HUES48 (cell line): Measurements from ENCODE around the gene ADRM1.

Source experiments
- H3K27ac ChIP-seq: one replicate; pipeline ENCODE4 v1.7.0; 2013; ENCODE audit warnings: low read depth, low read length, inconsistent platforms
- H3K27me3 ChIP-seq: 2 replicates; pipeline ENCODE4 v1.6.1; 2013; ENCODE audit warnings: mild to moderate bottlenecking, low read length; ENCODE audit not compliant: control insufficient read depth, insufficient read depth
- H3K36me3 ChIP-seq: 2 replicates; pipeline ENCODE4 v1.6.1; 2013; ENCODE audit warnings: low read length; ENCODE audit not compliant: control insufficient read depth, insufficient read depth
- H3K4me1 ChIP-seq: 2 replicates; pipeline ENCODE4 v1.6.1; 2013; ENCODE audit warnings: mild to moderate bottlenecking, low read length; ENCODE audit not compliant: control insufficient read depth, insufficient read depth
- H3K4me3 ChIP-seq: 2 replicates; pipeline ENCODE4 v1.5.1; 2013; ENCODE audit warnings: mild to moderate bottlenecking, low read depth, low read length
- H3K9ac ChIP-seq: 2 replicates; pipeline ENCODE4 v1.6.1; 2013; ENCODE audit warnings: mild to moderate bottlenecking, low read depth, low read length, moderate library complexity
- H3K9me3 ChIP-seq: 2 replicates; pipeline ENCODE4 v1.6.1; 2013; ENCODE audit warnings: low read length; ENCODE audit not compliant: control insufficient read depth, insufficient read depth

Gene ADRM1

DNA sequence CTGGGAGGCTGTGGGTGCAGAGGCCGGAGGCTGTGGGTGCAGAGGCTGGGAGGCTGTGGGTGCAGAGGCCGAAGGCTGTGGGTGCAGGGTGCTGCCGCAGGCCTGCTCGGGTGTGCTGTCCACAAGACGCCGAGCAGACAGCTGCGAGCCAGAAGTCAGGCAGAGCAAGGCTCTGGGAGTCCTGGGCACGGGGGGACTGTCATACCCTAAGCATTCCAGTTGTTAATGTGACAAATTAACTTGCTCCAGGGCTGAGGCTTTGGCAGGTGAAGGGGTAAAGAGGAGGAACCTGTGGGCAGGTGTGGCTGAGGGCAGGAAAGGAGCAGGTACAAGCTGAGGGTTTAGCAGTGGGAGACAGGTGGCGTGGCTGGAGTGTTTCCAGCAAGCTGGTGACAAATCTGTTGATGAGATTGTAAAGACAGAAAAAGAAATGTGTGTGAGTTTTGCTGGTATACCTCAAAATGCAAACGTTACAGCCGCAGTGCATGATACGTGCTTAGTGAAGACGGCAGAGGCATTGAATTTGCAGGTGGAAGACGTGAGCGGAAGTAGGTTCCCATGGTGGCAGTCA, 14.2 kb upstream of the ADRM1 start:
- H3K4me1 ChIP-seq, result no peaks in the 10 kb centered on the region
- H3K9me3 ChIP-seq, result no peaks in the 10 kb centered on the region
- peaks cover 66% of the 10 kb centered on the region for H3K36me3 ChIP-seq

DNA sequence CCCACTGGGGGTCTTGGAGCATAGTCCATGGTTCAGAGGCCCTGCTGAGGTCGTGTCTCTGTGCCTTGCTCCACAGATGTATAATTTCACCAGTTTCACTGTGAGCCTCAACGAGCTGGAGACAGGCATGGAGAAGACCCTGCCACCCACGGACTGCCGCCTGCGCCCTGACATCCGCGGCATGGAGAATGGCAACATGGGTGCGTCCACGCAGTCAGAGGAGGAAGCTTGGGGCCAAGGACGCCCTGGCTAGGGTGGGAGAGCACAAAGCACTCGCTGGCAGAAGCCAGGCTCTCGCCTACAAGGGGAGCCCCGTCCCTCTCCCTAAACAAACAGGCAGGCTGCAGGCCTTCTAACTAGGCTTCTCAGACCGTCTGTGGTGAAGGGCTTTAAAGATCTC, 13.7 kb upstream of the ADRM1 start:
- Histone ChIP-seq H3K27ac (no peak overlapping the region), H3K9ac (no peak overlapping the region), H3K4me3 (no peak overlapping the region), H3K36me3 (peaks cover 66% of the 10 kb centered on the region), H3K4me1 (no peaks in the 10 kb centered on the region), H3K27me3 (no peaks in the 10 kb centered on the region), H3K9me3 (no peaks in the 10 kb centered on the region)

More for the DNA sequence above, 14.2 kb upstream of the ADRM1 start:
- no peak overlapping the region for H3K4me3 ChIP-seq
- H3K27me3 ChIP-seq, result no peaks in the 10 kb centered on the region
- no peak overlapping the region for H3K9ac ChIP-seq
- no peak overlapping the region for H3K27ac ChIP-seq

DNA sequence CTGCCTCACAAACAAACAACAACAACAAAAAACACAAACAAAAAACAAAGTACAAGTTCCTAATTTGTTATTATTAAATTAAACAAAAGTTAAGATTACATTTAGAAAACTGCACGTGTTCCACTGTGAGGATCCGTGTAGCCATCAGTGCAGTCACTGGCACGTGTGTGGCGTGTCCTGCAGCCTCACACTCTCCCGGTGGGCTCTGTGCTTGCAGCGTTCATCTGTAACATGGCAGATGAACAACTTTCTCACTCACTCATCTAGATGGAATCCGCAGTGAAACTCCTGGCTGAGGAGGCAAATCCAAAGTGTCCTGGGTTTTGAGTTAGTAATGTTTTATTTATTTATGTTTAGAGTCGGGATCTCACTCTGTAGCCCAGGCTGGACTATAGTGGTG, 12.9 kb upstream of the ADRM1 start:
- Histone ChIP-seq H3K27ac (no peak overlapping the region), H3K27me3 (no peaks in the 10 kb centered on the region), H3K4me1 (no peaks in the 10 kb centered on the region), H3K36me3 (peaks cover 68% of the 10 kb centered on the region), H3K4me3 (no peak overlapping the region), H3K9me3 (no peaks in the 10 kb centered on the region), H3K9ac (no peak overlapping the region)

DNA sequence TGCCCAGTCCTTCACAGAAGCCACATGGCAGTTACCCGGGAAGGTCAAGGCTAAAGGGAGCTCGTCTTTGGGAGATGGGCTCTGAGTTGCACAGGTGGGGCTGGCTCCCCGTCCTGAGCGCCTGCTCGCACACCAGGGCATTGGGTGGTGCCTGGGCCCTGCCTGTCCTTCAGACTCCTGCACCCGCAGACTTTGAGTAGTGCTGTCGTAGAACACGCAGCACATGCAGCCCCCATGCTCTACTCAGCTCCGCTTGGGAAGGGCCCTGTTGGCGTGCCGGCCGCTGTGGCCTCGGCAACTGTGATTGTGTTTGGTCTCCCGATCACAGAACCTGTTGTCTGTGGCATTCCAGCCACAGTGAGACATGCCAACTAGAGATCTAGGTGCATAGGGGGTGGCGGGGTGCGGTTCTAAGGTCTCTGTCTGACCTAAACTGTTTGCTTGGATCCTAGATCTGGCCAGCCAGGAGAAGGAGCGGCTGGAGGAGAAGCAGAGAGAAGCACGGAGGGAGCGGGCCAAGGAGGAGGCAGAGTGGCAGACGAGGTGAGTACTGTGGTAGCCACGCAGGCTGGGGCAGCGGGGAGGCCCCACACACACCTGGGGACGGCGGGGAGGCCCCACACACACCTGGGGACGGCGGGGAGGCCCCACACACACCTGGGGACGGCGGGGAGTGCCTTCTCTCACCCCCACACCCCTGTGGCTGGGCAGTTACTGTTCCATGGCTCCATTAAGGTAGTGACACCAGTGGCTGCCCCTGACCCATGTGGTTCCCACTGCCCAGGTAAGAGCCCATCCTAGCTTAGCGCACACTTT, 11.3 kb upstream of the ADRM1 start:
- Histone ChIP-seq H3K4me1 (no peaks in the 10 kb centered on the region), H3K4me3 (no peak overlapping the region)

DNA sequence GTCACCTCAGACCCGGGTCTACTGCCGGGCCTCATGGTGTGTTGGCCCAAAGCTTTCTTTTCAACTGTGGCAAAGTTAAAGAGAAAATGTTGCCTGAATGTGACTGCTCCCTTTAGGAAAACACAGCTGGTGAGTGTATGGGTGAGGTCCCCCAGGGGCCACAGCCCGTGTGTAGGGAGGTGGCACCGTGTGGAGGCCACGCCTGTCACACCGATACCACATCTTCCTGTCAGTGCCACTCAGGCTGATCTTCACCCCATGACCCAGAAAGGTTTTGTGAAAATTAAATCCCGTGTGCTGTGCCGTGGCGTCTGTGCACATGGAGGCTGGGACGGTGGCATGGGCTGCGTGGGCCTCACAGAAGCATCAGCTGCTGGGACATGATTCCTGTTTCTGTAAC, 10.7 kb upstream of the ADRM1 start:
- H3K36me3 ChIP-seq, result peaks cover 68% of the 10 kb centered on the region
- H3K9ac ChIP-seq, result no peak overlapping the region
- H3K4me1 ChIP-seq, result no peaks in the 10 kb centered on the region
- no peak overlapping the region for H3K4me3 ChIP-seq
- no peaks in the 10 kb centered on the region for H3K9me3 ChIP-seq
- H3K27ac ChIP-seq, result no peak overlapping the region
- no peaks in the 10 kb centered on the region for H3K27me3 ChIP-seq

More for the DNA sequence above, 11.3 kb upstream of the ADRM1 start:
- no peaks in the 10 kb centered on the region for H3K27me3 ChIP-seq
- H3K9me3 ChIP-seq, result no peaks in the 10 kb centered on the region
- H3K36me3 ChIP-seq, result peaks cover 67% of the 10 kb centered on the region
- H3K9ac ChIP-seq, result no peak overlapping the region
- no peak overlapping the region for H3K27ac ChIP-seq

DNA sequence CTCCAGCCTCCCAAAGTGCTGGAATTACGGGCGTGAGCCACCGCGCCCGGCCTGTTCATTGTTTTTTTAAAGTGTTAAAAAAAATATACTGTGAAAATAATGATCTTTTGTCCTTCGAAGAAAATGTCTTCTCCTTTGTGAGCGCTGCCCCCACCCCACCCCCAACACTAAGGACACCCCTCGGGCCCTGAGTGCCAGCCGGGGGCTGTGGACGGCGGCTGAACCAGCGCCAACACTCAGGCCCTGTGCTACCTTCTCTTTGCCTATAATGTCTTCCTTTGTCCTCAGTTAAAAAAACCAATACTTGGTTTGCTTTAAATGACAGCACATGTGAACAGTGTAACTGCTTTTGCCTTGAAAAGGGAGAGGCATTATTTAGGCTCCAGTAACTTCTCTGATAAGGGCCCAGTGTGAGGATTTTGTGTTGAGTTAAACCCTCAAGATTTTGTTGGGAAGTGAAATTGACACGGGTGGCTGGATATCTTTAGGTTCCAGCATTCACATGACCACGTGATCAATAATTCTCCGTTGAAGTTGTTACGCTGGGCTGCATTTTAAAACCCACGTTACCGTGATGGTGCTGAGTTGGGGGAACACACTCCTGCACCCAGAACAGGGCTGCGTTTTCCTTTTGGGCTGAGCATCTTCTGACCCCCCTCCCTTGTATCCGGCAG, 9.5 kb upstream of the ADRM1 start:
- peaks cover 63% of the 10 kb centered on the region for H3K36me3 ChIP-seq
- no peaks in the 10 kb centered on the region for H3K27me3 ChIP-seq
- H3K9me3 ChIP-seq, result no peaks in the 10 kb centered on the region
- no peak overlapping the region for H3K4me3 ChIP-seq
- no peak overlapping the region for H3K9ac ChIP-seq
- no peak overlapping the region for H3K27ac ChIP-seq
- H3K4me1 ChIP-seq, result no peaks in the 10 kb centered on the region

DNA sequence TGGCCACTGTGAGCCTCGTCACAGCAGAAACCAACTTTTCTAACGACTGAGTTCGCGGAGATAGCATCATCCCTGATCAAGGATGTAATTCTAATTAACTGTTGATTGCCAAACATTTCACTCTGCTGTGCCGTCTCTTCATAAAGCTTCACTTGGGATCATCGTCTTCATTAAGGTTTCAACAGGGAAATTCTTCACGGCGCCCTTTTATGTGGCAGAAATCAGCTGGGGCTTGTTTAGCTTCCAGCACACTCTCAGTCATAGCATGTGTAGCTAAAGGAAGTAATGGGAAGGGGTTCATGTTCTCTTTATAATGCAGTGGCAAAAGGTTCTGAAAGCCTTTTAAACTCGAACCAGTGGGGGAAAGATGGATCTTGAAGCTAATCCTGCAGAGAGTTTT, 8.9 kb upstream of the ADRM1 start:
- Histone ChIP-seq H3K9me3 (no peaks in the 10 kb centered on the region), H3K27ac (no peak overlapping the region), H3K27me3 (no peaks in the 10 kb centered on the region), H3K4me3 (no peak overlapping the region), H3K36me3 (peaks cover 58% of the 10 kb centered on the region), H3K9ac (no peak overlapping the region), H3K4me1 (no peaks in the 10 kb centered on the region)

DNA sequence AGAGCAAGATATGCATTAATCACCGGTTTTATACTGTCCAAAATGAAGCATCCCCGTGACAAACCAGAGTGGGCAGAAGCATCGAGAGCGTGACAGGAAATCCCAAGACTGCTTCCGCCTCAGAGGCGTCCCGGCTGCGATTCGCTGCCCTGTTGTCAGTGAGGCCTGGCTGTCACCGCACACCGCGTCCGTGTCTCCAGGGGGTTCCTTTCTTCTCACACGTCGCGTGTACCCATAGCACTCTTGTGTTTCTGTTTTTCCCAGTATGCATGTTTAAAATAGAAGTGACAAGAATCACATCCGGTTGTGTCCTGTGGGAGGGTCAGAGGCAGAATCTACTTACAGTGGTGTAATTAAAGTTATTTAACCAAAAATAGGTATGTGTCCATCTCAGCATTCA, 8.3 kb upstream of the ADRM1 start:
- H3K4me1 ChIP-seq, result no peaks in the 10 kb centered on the region
- no peaks in the 10 kb centered on the region for H3K9me3 ChIP-seq
- no peak overlapping the region for H3K27ac ChIP-seq
- H3K36me3 ChIP-seq, result peaks cover 53% of the 10 kb centered on the region
- H3K27me3 ChIP-seq, result no peaks in the 10 kb centered on the region
- H3K9ac ChIP-seq, result no peak overlapping the region
- H3K4me3 ChIP-seq, result no peak overlapping the region

DNA sequence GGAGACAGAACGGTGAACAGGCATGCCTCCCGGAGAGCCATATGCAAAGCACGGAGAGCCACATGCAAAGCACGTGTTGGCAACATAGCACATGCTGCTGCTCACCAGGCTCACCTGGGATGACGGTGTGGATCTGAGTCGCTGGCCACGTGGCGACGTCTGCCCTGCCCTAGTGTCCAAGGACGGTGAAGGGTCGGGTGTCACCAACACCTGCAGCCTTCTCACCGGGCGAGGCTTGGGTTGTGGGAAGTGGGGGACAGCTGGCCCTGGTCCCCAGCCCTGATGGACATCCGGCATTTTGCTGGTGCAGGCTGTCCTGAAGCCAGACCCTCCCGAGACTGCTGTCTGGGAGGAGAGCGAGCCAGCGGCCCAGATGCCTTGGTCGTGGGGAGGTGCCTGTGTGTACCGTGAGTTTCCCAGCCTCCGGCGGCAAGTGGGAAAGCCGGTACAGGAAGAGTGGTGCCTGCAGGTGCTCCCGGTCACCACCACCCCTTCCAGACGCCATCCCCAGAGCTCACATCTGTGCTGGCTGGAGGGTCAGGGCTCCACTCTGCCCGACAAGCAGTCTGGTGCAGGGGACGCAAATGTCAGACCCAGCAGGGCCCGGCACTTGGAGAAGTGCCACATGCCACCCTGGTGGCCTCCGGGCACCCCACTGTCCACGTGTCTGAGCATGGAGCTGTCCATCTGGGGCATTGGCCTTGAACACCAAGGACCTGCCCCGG, 5.9 kb upstream of the ADRM1 start:
- Histone ChIP-seq H3K9ac (no peak overlapping the region), H3K27ac (no peak overlapping the region), H3K4me3 (no peak overlapping the region), H3K4me1 (no peaks in the 10 kb centered on the region), H3K36me3 (peaks cover 40% of the 10 kb centered on the region), H3K27me3 (no peaks in the 10 kb centered on the region), H3K9me3 (no peaks in the 10 kb centered on the region)

DNA sequence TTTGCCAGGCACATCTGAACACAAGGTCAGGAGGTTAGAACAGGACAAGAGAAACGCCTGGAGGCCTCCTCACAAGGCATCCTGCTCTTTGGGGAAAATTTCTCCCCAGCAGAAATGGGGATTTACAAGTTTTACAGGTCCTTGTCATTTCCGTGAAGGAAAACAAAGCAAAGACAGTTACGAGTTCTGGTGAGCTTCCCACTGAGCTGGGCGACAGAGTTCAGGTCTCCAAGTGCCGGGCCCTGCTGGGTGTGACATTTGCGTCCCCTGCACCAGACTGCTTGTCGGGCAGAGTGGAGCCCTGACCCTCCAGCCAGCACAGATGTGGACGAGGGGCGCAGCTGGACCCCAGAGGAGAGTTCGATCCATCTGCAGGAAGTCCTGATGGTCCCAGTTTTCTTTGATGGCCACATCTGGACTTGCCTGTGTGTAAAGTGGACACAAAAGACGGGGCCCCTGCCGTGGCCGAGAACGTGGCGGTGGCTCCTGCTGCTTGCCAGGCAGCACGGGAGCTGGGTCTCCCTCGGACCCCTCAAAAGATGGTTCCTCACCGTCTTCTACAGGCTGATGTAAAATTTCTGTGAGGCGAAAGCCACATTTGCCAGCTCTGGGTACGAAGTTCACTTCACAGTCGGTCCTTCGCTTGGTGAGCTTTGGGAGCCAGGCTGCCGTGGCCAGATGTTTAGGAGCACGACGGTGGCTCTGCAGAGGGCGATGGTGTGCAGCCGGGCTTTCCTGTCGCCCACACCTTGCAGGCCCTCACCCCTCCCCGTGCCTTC, 5.2 kb upstream of the ADRM1 start:
- H3K9ac ChIP-seq, result no peak overlapping the region
- H3K27me3 ChIP-seq, result no peaks in the 10 kb centered on the region
- no peaks in the 10 kb centered on the region for H3K4me1 ChIP-seq
- H3K27ac ChIP-seq, result no peak overlapping the region
- no peaks in the 10 kb centered on the region for H3K9me3 ChIP-seq
- H3K4me3 ChIP-seq, result no peak overlapping the region
- H3K36me3 ChIP-seq, result peaks cover 35% of the 10 kb centered on the region
